Osteocyte (in vitro differentiated cells): ENCODE measurements around the gene YOD1. TPM values are rescaled to one million over a fixed set of nuclear protein-coding genes. Genes with fewer than 3 reads are reported as not detected.

ENCODE experiments used
- DNase-seq: peaks from one replicate; pipeline ENCODE4 v3.0.0; 2021; ENCODE audit warnings: mixed read lengths; ENCODE audit not compliant: unreplicated experiment; ENCODE audit errors: extremely low spot score
- H3K27ac Mint-ChIP-seq: one replicate; pipeline ENCODE4 v1.8.0; 2021; ENCODE audit warnings: mild to moderate bottlenecking, mixed read lengths; ENCODE audit not compliant: unreplicated experiment
- H3K27me3 Mint-ChIP-seq: one replicate; pipeline ENCODE4 v1.8.0; 2021; ENCODE audit warnings: mixed read lengths; ENCODE audit not compliant: unreplicated experiment
- H3K36me3 Mint-ChIP-seq: one replicate; pipeline ENCODE4 v1.8.0; 2021; ENCODE audit warnings: mixed read lengths; ENCODE audit not compliant: unreplicated experiment
- H3K4me1 Mint-ChIP-seq: one replicate; pipeline ENCODE4 v1.8.0; 2021; ENCODE audit warnings: mixed read lengths; ENCODE audit not compliant: unreplicated experiment
- H3K4me3 Mint-ChIP-seq: one replicate; pipeline ENCODE4 v1.8.0; 2021; ENCODE audit warnings: mild to moderate bottlenecking, moderate library complexity, mixed read lengths; ENCODE audit not compliant: unreplicated experiment
- H3K9me3 Mint-ChIP-seq: one replicate; pipeline ENCODE4 v1.8.0; 2021; ENCODE audit warnings: mixed read lengths; ENCODE audit not compliant: unreplicated experiment
- CTCF ChIP-seq: fragments of 200-600 bp; sonication (generic); IDR thresholded peaks from 2 replicates; pipeline ENCODE4 v1.5.0; 2021; ENCODE audit warnings: antibody characterized with exemption, mild to moderate bottlenecking, moderate library complexity
- total RNA-seq: library from RNA; stranded (reverse); gene quantifications from 2 replicates; pipeline ENCODE4 v1.2.1, GENCODE V29; 2021

Gene YOD1
- total RNA-seq, 1 donor from 2014 or later = 4.6 TPM

GRCh38 chr1:207032528-207033017, 18.4 kb downstream of the YOD1 start, which contains the start of gene C1orf116:
Gene C1orf116 (minus strand): TSS chr1:207032756. CDS start chr1:207027598, 5,158 bp downstream.
- Mint-ChIP-seq H3K4me3 (no peak within 1 kb of the TSS), H3K27ac (no peak within 1 kb of the TSS), H3K27me3 (peaks cover 61% of the 10 kb centered on the region), H3K36me3 (no peaks in the 10 kb centered on the region), H3K4me1 (no peaks in the 10 kb centered on the region), H3K9me3 (no peaks in the 10 kb centered on the region)
- no peak for TF ChIP-seq CTCF
- no peak for DNase-seq

- Mint-ChIP-seq H3K36me3 (no peaks in the 10 kb centered on the region), H3K9me3 (no peaks in the 10 kb centered on the region), H3K4me3 (no peak overlapping the region), H3K27ac (no peak overlapping the region), H3K27me3 (peaks cover 61% of the 10 kb centered on the region), H3K4me1 (no peaks in the 10 kb centered on the region)
- TF ChIP-seq CTCF = no peak
- no peak for DNase-seq
These were observed 19.3 kb downstream of the YOD1 start for GRCh38 chr1:207031632-207032264.

- Mint-ChIP-seq H3K36me3 (no peaks in the 10 kb centered on the region), H3K27ac (no peak overlapping the region), H3K27me3 (peaks cover 61% of the 10 kb centered on the region), H3K4me1 (peaks cover 5% of the 10 kb centered on the region), H3K4me3 (no peak overlapping the region), H3K9me3 (no peaks in the 10 kb centered on the region)
- DNase-seq = no peak
- no peak for TF ChIP-seq CTCF
These were observed 20.0 kb downstream of the YOD1 start for GRCh38 chr1:207031016-207031415.

- Mint-ChIP-seq H3K4me3 (no peak overlapping the region), H3K27ac (no peak overlapping the region), H3K36me3 (no peaks in the 10 kb centered on the region), H3K4me1 (peaks cover 9% of the 10 kb centered on the region), H3K27me3 (peaks cover 61% of the 10 kb centered on the region), H3K9me3 (no peaks in the 10 kb centered on the region)
- no peak for TF ChIP-seq CTCF
- no peak for DNase-seq
These were observed 20.4 kb downstream of the YOD1 start for GRCh38 chr1:207030522-207031009.

- H3K27me3 Mint-ChIP-seq = peaks cover 54% of the 10 kb centered on the region
- H3K4me1 Mint-ChIP-seq = peaks cover 13% of the 10 kb centered on the region
- no peak for DNase-seq
- H3K4me3 Mint-ChIP-seq = no peak overlapping the region
- H3K36me3 Mint-ChIP-seq = no peaks in the 10 kb centered on the region
- no peak for TF ChIP-seq CTCF
- H3K9me3 Mint-ChIP-seq = no peaks in the 10 kb centered on the region
- H3K27ac Mint-ChIP-seq = no peak overlapping the region
These were observed 21.1 kb downstream of the YOD1 start for GRCh38 chr1:207029701-207030521.
